Measurements from ENCODE around the gene KSR1.

GRCh38 chr17:27414694-27415093, 41.6 kb upstream of the KSR1 start:
- TF ChIP-seq ZC3H10 (CRISPR knock-in tag; IDR thresholded peaks at IDR 0.05), result no peak
- TF ChIP-seq POU6F1 (CRISPR knock-in tag; IDR thresholded peaks at IDR 0.05; ENCODE audit: borderline replicate concordance, low read depth), result no peak
- no peak for TF ChIP-seq ESRRG (CRISPR knock-in tag; IDR thresholded peaks at IDR 0.05)
- TF ChIP-seq ZFP3 (CRISPR knock-in tag; IDR thresholded peaks at IDR 0.05), result no peak

All from SK-N-SH treated with all-trans-retinoic acid at 6 μM for 48 hours (cell line).